Subcutaneous adipose tissue (tissue), 4 donors: ENCODE measurements around the gene SDF2. TPM values are rescaled to one million over a fixed set of nuclear protein-coding genes. Genes with fewer than 3 reads are reported as not detected.

Experiments
- CTCF ChIP-seq: fragments of 450-650 bp; IDR thresholded peaks from one replicate; pipeline ENCODE4 v1.5.1; 2016; ENCODE audit warnings: low read depth, mild to moderate bottlenecking, control low read depth, antibody characterized with exemption, moderate library complexity
- total RNA-seq, 4 donors: library from RNA; depleted of rRNA; stranded (reverse); fragments of >200 nt; gene quantifications; one replicate each; pipeline ENCODE4 v1.1.0, GENCODE V29; 2016

SDF2 gene
- 10 to 100 TPM; 37.4 to 43.7 (median 39.1) TPM for total RNA-seq

DNA sequence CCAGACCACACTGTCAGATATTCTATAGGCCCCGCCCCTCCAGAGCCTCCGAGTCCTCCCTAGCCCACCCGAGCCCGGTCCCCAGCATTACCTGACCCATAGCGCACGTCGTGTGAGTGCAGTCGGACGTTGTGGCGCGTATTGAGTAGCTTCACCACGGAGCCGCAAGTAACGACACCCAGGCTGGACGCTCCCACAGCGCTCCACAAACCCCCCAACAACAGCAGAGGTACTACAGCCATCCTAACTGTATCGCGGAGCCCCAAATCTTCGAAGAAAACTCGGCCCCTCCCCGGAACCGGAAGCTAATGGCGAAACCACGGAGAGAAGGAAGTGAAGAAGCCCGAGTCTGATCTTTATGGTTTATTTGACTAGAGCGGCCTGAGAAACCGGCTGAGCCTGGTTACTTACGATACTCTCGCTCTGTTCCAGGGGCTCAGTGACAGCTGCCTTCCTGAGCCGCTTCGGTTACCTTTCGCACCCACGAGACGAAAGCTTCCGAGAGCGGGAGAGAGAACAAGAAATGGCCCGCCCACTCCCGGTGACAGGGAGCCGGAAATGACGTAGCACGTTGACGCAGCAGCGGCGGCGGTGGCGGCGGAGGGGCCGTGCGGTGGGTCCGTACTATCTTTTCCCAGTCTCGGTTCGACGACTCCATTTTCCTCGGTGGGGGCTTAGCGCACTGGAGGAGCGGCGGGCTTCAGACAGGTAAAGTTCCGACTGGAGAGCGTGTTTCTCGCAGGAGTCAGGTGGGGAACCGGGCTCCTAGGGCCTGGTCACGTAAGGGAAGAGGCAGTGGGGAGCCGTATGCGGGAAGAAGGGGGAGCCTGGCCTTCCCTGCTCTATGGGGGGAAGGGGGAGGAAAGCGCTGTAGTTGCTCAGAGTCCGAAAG is at the start of gene SDF2, which contains the start of gene SUPT6H:
Gene SDF2, minus strand, starts transcription at position 272 of the 892 bp plus-strand sequence. Its CDS starts 30 bp downstream, at position 242.
Gene SUPT6H, plus strand, starts transcription at position 571 of the 892 bp plus-strand sequence. CDS start 11,197 bp downstream, outside the sequence.
- TF ChIP-seq CTCF, result no peak

DNA sequence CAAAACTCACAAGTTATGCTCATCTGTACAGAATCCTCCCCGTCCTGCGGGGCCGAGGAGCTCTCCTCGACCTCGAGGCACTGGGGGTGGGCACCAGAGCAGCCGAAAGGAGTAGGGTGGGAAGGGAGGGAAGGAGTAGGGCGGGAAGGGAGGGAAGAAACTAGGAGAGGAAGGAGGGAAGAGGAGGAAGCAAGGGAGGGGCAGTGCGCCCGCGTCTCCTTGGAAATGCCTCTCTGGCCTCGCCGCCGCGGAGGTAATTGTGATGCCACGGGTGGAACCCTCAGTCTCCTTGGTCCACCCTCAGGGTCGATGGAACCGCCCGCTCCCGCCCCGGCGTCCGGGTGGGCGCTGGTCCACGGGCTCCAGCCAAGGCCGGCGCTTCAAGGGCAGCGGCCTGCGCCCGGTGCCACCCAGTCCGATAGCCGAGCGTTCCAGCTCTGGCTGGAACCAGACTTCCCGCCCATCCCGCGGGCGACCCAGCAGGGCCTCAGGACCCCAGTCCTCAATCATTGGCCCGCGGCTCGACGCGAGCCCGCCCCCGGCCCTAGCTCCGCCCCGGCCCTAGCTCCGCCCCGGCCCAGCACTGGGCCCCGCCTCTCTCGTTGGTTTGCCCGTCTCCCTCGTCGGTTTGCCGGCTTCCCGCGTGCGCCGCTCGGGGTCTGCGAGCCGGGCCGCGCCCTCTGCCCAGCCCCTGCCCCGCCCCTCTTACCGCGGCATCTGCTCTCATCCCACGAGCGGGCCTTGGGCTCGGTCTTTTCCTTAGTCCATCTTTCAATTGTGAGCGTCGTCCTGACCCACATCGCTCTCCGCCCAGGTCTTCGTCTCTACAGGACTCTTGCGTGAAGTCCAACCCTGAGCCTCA is 49.4 kb upstream of the SDF2 start:
- TF ChIP-seq CTCF, result no peak

DNA sequence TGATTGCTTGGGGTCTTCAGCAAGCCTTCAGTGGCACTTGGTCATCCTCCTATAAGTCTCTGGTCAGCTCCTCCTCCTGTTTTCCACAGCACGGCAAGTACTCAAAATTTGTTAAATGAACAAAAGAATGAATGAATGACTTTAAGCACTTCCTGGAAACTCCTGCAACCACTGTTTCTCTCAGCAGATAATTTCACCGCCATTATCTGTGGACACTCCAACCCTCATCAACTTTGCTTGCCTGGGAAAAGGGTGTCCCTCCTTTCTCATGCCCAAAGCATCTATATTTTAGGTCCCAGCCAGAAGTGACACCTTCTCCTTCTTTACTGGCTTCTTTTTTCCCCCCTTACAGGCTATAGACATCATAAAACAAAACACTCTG is 45.6 kb upstream of the SDF2 start:
- no peak for TF ChIP-seq CTCF

- no peak for TF ChIP-seq CTCF
Observed at GRCh38 chr17:28706471-28707338, 45.0 kb upstream of the SDF2 start.

- TF ChIP-seq CTCF, result no peak
Observed at GRCh38 chr17:28705728-28706334, 44.1 kb upstream of the SDF2 start.

- TF ChIP-seq CTCF, result no peak
Observed at GRCh38 chr17:28705074-28705659, 43.5 kb upstream of the SDF2 start.
